Hepatocyte (in vitro differentiated cells): ENCODE results near the gene RAB11FIP3.

Experiments used
- EZH2 ChIP-seq: fragments of 200-600 bp; sonication (generic); IDR thresholded peaks from 2 replicates; pipeline ENCODE4 v1.6.1; 2016; ENCODE audit warnings: antibody characterized with exemption, mild to moderate bottlenecking, borderline replicate concordance
- EZH2phosphoT487 ChIP-seq: fragments of 200-600 bp; sonication (generic); IDR thresholded peaks from one replicate; pipeline ENCODE4 v1.6.1; 2018; ENCODE audit warnings: antibody characterized with exemption, mild to moderate bottlenecking, low read depth, moderate library complexity; ENCODE audit not compliant: unreplicated experiment, severe bottlenecking
- TF ChIP-seq, protein P1 (sequence below): fragments of 200-600 bp; sonication (generic); IDR thresholded peaks from 2 replicates; pipeline ENCODE4 v1.5.1; 2016; ENCODE audit warnings: antibody characterized with exemption, mild to moderate bottlenecking; ENCODE audit not compliant: poor library complexity

DNA sequence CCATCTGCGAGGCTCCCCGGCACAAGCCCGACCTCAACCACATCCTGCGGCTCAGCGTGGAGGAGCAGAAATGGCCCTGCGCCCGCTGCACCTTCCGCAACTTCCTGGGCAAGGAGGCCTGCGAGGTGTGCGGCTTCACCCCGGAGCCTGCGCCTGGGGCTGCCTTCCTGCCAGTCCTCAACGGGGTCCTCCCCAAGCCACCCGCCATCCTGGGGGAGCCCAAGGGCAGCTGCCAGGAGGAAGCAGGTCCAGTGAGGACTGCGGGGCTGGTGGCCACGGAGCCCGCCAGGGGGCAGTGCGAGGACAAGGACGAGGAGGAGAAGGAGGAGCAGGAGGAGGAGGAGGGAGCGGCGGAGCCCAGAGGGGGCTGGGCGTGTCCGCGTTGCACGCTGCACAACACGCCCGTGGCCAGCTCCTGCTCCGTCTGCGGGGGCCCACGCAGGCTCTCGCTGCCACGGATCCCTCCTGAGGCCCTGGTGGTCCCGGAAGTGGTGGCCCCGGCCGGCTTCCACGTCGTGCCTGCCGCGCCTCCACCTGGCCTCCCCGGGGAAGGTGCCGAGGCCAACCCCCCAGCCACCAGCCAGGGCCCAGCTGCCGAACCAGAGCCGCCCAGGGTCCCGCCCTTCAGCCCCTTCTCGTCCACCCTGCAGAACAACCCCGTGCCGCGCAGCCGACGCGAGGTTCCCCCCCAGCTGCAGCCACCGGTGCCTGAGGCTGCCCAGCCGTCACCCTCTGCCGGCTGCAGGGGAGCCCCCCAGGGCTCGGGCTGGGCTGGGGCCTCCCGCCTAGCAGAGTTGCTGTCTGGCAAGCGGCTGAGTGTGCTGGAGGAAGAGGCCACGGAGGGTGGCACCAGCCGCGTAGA, 121.7 kb downstream of the RAB11FIP3 start:
- TF ChIP-seq, protein P1, sequence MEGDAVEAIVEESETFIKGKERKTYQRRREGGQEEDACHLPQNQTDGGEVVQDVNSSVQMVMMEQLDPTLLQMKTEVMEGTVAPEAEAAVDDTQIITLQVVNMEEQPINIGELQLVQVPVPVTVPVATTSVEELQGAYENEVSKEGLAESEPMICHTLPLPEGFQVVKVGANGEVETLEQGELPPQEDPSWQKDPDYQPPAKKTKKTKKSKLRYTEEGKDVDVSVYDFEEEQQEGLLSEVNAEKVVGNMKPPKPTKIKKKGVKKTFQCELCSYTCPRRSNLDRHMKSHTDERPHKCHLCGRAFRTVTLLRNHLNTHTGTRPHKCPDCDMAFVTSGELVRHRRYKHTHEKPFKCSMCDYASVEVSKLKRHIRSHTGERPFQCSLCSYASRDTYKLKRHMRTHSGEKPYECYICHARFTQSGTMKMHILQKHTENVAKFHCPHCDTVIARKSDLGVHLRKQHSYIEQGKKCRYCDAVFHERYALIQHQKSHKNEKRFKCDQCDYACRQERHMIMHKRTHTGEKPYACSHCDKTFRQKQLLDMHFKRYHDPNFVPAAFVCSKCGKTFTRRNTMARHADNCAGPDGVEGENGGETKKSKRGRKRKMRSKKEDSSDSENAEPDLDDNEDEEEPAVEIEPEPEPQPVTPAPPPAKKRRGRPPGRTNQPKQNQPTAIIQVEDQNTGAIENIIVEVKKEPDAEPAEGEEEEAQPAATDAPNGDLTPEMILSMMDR = peak; percentile 45
- TF ChIP-seq EZH2 (no peak), EZH2phosphoT487 (no peak)
